SU-DHL-6 (cell line): ENCODE measurements around the gene TCF12.

Experiments
- CTCF ChIP-seq: fragments of 200-600 bp; sonication (generic); IDR thresholded peaks from one replicate; pipeline ENCODE4 v1.5.1; 2017; ENCODE audit warnings: antibody characterized with exemption, mild to moderate bottlenecking, low read length, moderate library complexity; ENCODE audit not compliant: insufficient read depth, poor library complexity, severe bottlenecking
- EZH2phosphoT487 ChIP-seq: fragments of 200-600 bp; sonication (generic), shearing (Covaris generic); conservative IDR thresholded peaks from 2 replicates; pipeline ENCODE4 v1.6.1; 2018; ENCODE audit warnings: mild to moderate bottlenecking, antibody characterized with exemption, low read length, moderate library complexity, mixed read lengths

- TF ChIP-seq CTCF (no peak), EZH2phosphoT487 (no peak)
These were observed 355.0 kb downstream of the TCF12 start for GRCh38 chr15:57273402-57273801.
